ENCODE measurements around the gene RNF169.

Gene RNF169

GRCh38 chr11:74734559-74734925 lies 14.1 kb upstream of the RNF169 start:
- no peaks in the 10 kb centered on the region for H3K9me2 ChIP-seq (replicated peaks; ENCODE audit: insufficient read depth, low read length)
- H2AFZ ChIP-seq (ENCODE audit: low read depth, low read length, severe bottlenecking), result no peak overlapping the region
- no peaks in the 10 kb centered on the region for H3F3A ChIP-seq (ENCODE audit: insufficient read depth)
- no peak overlapping the region for H3K4me2 ChIP-seq (ENCODE audit: low read depth, low read length, poor library complexity, severe bottlenecking)
- no peaks in the 10 kb centered on the region for H3K79me2 ChIP-seq (ENCODE audit: insufficient read depth, low read length)
- no peaks in the 10 kb centered on the region for H4K20me1 ChIP-seq (ENCODE audit: low read depth, low read length)
- TF ChIP-seq CTCF (IDR thresholded peaks at IDR 0.05; ENCODE audit: insufficient read depth, low read length, poor library complexity, severe bottlenecking) (no peak), EZH2phosphoT487 (conservative IDR thresholded peaks at IDR 0.05; ENCODE audit: low read length) (no peak)
- no peaks in the 10 kb centered on the region for H3K9me3 ChIP-seq (ENCODE audit: insufficient read depth, low read length)
- no peaks in the 10 kb centered on the region for H3K27me3 ChIP-seq (ENCODE audit: low read length)
- no peak overlapping the region for H3K9ac ChIP-seq (ENCODE audit: low read length)
- H3K4me3 ChIP-seq (ENCODE audit: insufficient read depth, low read length, poor library complexity, severe bottlenecking), result no peak overlapping the region
- no peaks in the 10 kb centered on the region for H3K36me3 ChIP-seq (ENCODE audit: low read length)
- H3K27ac ChIP-seq (ENCODE audit: low read depth, low read length), result no peak overlapping the region

GRCh38 chr11:74735365-74735928 lies 13.2 kb upstream of the RNF169 start:
- no peak overlapping the region for H3K4me2 ChIP-seq (ENCODE audit: low read depth, low read length, poor library complexity, severe bottlenecking)
- H3K36me3 ChIP-seq (ENCODE audit: low read length), result no peaks in the 10 kb centered on the region
- H3K27me3 ChIP-seq (ENCODE audit: low read length), result no peaks in the 10 kb centered on the region
- no peaks in the 10 kb centered on the region for H3F3A ChIP-seq (ENCODE audit: insufficient read depth)
- no peak overlapping the region for H3K27ac ChIP-seq (ENCODE audit: low read depth, low read length)
- no peaks in the 10 kb centered on the region for H3K79me2 ChIP-seq (ENCODE audit: insufficient read depth, low read length)
- no peak overlapping the region for H2AFZ ChIP-seq (ENCODE audit: low read depth, low read length, severe bottlenecking)
- TF ChIP-seq CTCF (IDR thresholded peaks at IDR 0.05; ENCODE audit: insufficient read depth, low read length, poor library complexity, severe bottlenecking), result no peak
- TF ChIP-seq EZH2phosphoT487 (conservative IDR thresholded peaks at IDR 0.05; ENCODE audit: low read length), result no peak
- no peak overlapping the region for H3K4me3 ChIP-seq (ENCODE audit: insufficient read depth, low read length, poor library complexity, severe bottlenecking)
- no peaks in the 10 kb centered on the region for H3K9me2 ChIP-seq (replicated peaks; ENCODE audit: insufficient read depth, low read length)
- no peak overlapping the region for H3K9ac ChIP-seq (ENCODE audit: low read length)
- no peaks in the 10 kb centered on the region for H3K9me3 ChIP-seq (ENCODE audit: insufficient read depth, low read length)
- H4K20me1 ChIP-seq (ENCODE audit: low read depth, low read length), result no peaks in the 10 kb centered on the region

- Histone ChIP-seq H3K79me2 (ENCODE audit: insufficient read depth, low read length) (no peaks in the 10 kb centered on the region), H3K36me3 (ENCODE audit: low read length) (no peaks in the 10 kb centered on the region), H3K27ac (ENCODE audit: low read depth, low read length) (no peak overlapping the region), H4K20me1 (ENCODE audit: low read depth, low read length) (no peaks in the 10 kb centered on the region), H3K9me2 (replicated peaks; ENCODE audit: insufficient read depth, low read length) (no peaks in the 10 kb centered on the region), H3K9ac (ENCODE audit: low read length) (no peak overlapping the region), H2AFZ (ENCODE audit: low read depth, low read length, severe bottlenecking) (no peak overlapping the region), H3K9me3 (ENCODE audit: insufficient read depth, low read length) (no peaks in the 10 kb centered on the region), H3F3A (ENCODE audit: insufficient read depth) (no peaks in the 10 kb centered on the region), H3K4me3 (ENCODE audit: insufficient read depth, low read length, poor library complexity, severe bottlenecking) (no peak overlapping the region), H3K4me2 (ENCODE audit: low read depth, low read length, poor library complexity, severe bottlenecking) (no peak overlapping the region), H3K27me3 (ENCODE audit: low read length) (no peaks in the 10 kb centered on the region)
- TF ChIP-seq EZH2phosphoT487 (conservative IDR thresholded peaks at IDR 0.05; ENCODE audit: low read length), result no peak
- TF ChIP-seq CTCF (IDR thresholded peaks at IDR 0.05; ENCODE audit: insufficient read depth, low read length, poor library complexity, severe bottlenecking), result no peak
Observed at GRCh38 chr11:74736031-74736430, 12.6 kb upstream of the RNF169 start.

All from SU-DHL-6 (cell line).